Nephron (organoid): ENCODE data around the gene LRRC43.
A peak's percentile ranks its signal among the peaks of the same experiment; 100 is the strongest.

Experiments used
- H3K27ac Mint-ChIP-seq, 3 experiments: 2 replicates each; pipeline ENCODE4 v1.8.0; 2020; ENCODE audit warnings: mixed read lengths in 3 of 3, mild to moderate bottlenecking in 2 of 3, moderate library complexity in 1 of 3
- H3K27me3 Mint-ChIP-seq: 2 replicates; pipeline ENCODE4 v1.8.0; 2021; ENCODE audit warnings: low read depth, mild to moderate bottlenecking, moderate library complexity, mixed read lengths
- H3K36me3 Mint-ChIP-seq: 2 replicates; pipeline ENCODE4 v1.8.0; 2020; ENCODE audit warnings: low read depth, mixed read lengths
- H3K4me1 Mint-ChIP-seq: 2 replicates; pipeline ENCODE4 v1.8.0; 2020; ENCODE audit warnings: mixed read lengths
- H3K4me3 Mint-ChIP-seq, 3 experiments: 2 replicates each; pipeline ENCODE4 v1.8.0; 2020; ENCODE audit warnings: mild to moderate bottlenecking in 3 of 3, mixed read lengths in 3 of 3, moderate library complexity in 2 of 3
- H3K9me3 Mint-ChIP-seq: 2 replicates; pipeline ENCODE4 v1.8.0; 2020; ENCODE audit warnings: mixed read lengths
- TF ChIP-seq, protein P1 (sequence below), 3 experiments: fragments of 200-600 bp; sonication (generic); IDR thresholded peaks; one replicate each; pipeline ENCODE4 v1.5.0; 2021; ENCODE audit warnings: antibody characterized with exemption in 3 of 3; ENCODE audit not compliant: unreplicated experiment in 3 of 3

The LRRC43 gene

DNA sequence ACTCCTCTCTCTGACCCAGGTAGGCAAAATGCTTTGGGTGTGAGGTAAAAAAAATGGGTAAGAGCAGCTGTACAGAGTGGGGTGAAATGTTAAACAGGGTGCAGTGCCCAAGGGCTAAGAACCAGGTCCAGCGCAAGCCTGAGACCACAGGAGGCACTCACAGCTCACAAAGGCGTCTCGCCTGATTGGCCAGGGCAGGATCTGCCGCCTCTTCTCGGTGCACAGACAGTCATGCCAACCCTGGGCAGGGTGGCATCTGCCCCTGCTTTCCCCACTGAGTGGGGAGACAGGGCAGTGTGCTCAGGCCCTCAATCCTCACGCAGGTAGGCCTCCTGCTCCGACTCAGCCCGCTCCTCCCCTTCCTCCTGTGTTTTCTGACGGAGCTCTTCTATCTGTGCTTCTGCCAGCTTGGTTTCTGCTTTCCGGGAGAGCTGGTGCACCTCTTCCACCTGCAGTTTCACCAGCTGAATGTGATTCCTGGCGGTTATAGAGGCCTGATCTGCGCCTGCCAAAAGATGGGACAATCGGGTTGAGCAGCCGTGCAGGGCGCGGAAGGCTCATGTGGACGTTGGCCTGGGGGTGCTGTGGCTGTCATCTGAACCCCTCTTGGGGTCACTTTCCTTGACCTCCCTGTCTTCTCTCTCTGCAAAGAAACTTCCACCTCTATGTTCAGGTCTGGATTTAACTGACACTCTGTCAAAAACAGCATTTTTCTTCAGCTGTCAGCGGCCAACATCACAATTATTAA lies 25.3 kb downstream of the LRRC43 start:
- no peak overlapping the region for H3K4me3 Mint-ChIP-seq
- H3K4me1 Mint-ChIP-seq: peaks cover 5% of the 10 kb centered on the region
- H3K27ac Mint-ChIP-seq: no peak overlapping the region
- H3K36me3 Mint-ChIP-seq: peaks cover 40% of the 10 kb centered on the region
- peaks cover 43% of the 10 kb centered on the region for H3K27me3 Mint-ChIP-seq
- H3K9me3 Mint-ChIP-seq: no peaks in the 10 kb centered on the region
- TF ChIP-seq, protein P1, sequence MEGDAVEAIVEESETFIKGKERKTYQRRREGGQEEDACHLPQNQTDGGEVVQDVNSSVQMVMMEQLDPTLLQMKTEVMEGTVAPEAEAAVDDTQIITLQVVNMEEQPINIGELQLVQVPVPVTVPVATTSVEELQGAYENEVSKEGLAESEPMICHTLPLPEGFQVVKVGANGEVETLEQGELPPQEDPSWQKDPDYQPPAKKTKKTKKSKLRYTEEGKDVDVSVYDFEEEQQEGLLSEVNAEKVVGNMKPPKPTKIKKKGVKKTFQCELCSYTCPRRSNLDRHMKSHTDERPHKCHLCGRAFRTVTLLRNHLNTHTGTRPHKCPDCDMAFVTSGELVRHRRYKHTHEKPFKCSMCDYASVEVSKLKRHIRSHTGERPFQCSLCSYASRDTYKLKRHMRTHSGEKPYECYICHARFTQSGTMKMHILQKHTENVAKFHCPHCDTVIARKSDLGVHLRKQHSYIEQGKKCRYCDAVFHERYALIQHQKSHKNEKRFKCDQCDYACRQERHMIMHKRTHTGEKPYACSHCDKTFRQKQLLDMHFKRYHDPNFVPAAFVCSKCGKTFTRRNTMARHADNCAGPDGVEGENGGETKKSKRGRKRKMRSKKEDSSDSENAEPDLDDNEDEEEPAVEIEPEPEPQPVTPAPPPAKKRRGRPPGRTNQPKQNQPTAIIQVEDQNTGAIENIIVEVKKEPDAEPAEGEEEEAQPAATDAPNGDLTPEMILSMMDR (IDR thresholded peaks at IDR 0.05; ENCODE audit: unreplicated experiment in 3 of 3): no peak

DNA sequence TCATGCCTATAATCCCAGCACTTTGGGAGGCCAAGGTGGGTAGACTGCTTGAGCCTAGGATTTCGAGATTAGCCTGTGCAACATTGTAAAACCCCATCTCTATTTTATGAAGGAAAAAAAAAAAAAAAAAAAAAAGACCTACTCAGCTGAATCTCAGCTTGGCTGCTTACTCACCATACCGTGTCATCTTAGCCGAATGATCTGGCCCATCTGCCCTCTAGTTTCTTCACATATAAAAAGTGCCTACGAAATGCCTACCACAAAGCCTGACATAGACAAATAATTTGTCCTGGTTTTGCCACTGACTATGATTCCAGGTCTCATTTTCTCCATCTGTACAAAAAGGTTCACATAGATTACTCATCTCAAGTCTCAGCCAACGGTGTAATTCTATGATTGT lies 32.8 kb downstream of the LRRC43 start:
- peaks cover 60% of the 10 kb centered on the region for H3K36me3 Mint-ChIP-seq
- H3K9me3 Mint-ChIP-seq: no peaks in the 10 kb centered on the region

DNA sequence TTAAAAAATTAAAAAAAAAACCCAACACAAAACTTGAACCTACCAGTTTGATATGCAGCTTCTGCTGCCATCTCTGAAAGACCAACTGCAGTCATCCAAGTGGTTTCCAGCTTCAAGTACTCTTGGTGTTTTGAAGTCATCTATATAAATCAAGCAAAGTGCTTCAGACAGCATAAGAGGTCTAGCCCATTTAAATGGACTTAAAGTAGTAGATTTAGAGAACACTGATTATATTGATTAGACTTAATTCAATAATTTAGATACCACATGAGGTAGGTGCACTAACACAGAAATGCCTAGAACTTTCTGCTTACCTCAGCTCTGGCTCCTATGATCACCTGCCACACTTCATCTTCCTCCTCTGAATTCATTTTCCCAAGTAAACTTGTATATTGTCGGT lies 33.5 kb downstream of the LRRC43 start:
- Mint-ChIP-seq H3K4me1 (no peaks in the 10 kb centered on the region), H3K9me3 (no peaks in the 10 kb centered on the region), H3K27ac (no peak overlapping the region), H3K27me3 (no peaks in the 10 kb centered on the region), H3K36me3 (peaks cover 62% of the 10 kb centered on the region), H3K4me3 (no peak overlapping the region)
- TF ChIP-seq, protein P1 (IDR thresholded peaks at IDR 0.05; ENCODE audit: unreplicated experiment in 3 of 3): no peak

More for the DNA sequence above, 32.8 kb downstream of the LRRC43 start:
- Mint-ChIP-seq H3K4me3 (no peak overlapping the region), H3K27ac (no peak overlapping the region), H3K27me3 (no peaks in the 10 kb centered on the region), H3K4me1 (no peaks in the 10 kb centered on the region)
- TF ChIP-seq, protein P1 (IDR thresholded peaks at IDR 0.05; ENCODE audit: unreplicated experiment in 3 of 3): no peak

DNA sequence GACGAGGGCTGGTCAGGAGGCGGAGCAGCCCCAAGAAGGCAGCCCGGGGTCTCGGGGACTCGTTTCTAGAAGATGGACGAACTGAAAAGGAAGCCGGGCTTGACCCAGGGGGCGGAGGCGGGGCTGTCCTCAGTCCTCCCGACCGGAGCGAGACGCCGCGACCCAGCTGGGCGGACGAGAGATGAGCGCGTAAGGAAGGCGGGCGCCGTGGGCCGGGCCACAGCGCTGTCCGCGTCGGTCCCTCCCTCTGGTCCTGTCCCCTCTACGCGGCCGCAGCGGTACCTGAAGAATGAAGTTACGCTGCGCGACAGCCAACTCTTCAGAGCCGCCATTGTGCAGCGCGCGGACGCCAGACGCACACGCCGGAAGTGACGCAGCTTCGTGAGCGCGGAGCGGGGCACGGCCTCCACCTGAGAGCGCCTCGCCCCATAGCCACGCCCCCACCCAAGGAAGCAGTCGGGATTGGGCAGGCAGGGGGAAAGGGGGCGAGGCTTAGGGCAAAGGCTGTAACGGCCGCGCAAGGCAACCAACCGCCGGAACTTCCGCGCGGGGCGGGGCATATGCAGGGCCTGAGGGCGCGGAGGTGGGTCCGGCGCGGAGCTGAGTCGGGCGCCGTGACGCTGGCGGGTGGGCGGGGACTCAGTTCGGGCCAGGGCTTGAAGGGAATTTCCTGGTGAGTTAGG lies 42.9 kb downstream of the LRRC43 start, which contains the start of gene DIABLO:
TSS of gene DIABLO (minus strand) at position 370 of the 683 bp plus-strand sequence. CDS start at position 332, 38 bp downstream.
- peaks cover 36% of the 10 kb centered on the region for H3K36me3 Mint-ChIP-seq
- peaks cover 19% of the 10 kb centered on the region for H3K4me1 Mint-ChIP-seq
- H3K27me3 Mint-ChIP-seq: no peaks in the 10 kb centered on the region
- H3K9me3 Mint-ChIP-seq: no peaks in the 10 kb centered on the region
- H3K27ac Mint-ChIP-seq: peak within 1 kb of the TSS; percentile 81 to 93 (median 82)
- H3K4me3 Mint-ChIP-seq: peak within 1 kb of the TSS; percentile 96 to 99 (median 99)
- TF ChIP-seq, protein P1 (IDR thresholded peaks at IDR 0.05; ENCODE audit: unreplicated experiment in 3 of 3): no peak

DNA sequence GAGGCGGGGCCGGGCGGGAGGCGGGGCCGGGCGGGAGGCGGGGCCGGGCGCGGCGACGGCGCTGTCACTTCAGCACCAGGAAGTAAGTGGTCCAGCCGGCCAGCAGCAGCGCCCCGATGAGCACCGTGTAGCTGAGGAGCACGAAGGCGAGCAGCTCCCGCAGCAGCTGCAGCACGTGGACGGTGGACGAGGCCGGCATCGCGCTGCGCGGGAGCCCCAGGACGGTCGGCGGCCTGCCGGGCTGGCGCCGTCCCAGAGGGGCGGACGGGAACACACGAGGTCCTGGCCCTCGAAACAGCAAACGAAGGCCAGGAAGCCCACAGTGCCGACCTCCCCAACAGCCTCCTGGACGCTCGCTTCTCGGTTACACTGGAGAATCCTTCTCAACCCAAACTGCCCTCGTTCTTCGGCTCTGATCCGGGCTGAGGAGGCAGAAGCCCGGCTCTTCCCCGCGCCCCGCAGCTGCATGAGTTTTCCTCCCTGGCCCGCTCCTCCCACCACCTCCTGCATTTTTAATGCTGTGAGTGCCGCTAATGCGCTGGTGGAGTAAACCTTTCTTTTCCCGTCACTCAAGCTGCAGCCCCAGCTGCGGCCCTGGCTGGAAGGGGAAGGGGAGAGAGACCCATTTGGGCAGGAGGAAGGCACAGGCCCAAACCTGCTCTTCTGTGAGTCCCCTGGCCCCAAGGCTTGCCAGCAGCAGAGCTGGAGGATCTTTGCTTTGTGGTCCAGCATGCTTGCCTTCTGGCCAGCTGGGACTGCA lies 43.6 kb downstream of the LRRC43 start:
- Mint-ChIP-seq H3K9me3 (no peaks in the 10 kb centered on the region), H3K27ac (no peak overlapping the region), H3K4me3 (peak overlapping the region; percentile 53 to 99 (median 96)), H3K4me1 (peaks cover 19% of the 10 kb centered on the region), H3K36me3 (peaks cover 36% of the 10 kb centered on the region), H3K27me3 (no peaks in the 10 kb centered on the region)
- TF ChIP-seq, protein P1 (IDR thresholded peaks at IDR 0.05; ENCODE audit: unreplicated experiment in 3 of 3): no peak
